ENCODE data around the gene OSBP2.

DNA sequence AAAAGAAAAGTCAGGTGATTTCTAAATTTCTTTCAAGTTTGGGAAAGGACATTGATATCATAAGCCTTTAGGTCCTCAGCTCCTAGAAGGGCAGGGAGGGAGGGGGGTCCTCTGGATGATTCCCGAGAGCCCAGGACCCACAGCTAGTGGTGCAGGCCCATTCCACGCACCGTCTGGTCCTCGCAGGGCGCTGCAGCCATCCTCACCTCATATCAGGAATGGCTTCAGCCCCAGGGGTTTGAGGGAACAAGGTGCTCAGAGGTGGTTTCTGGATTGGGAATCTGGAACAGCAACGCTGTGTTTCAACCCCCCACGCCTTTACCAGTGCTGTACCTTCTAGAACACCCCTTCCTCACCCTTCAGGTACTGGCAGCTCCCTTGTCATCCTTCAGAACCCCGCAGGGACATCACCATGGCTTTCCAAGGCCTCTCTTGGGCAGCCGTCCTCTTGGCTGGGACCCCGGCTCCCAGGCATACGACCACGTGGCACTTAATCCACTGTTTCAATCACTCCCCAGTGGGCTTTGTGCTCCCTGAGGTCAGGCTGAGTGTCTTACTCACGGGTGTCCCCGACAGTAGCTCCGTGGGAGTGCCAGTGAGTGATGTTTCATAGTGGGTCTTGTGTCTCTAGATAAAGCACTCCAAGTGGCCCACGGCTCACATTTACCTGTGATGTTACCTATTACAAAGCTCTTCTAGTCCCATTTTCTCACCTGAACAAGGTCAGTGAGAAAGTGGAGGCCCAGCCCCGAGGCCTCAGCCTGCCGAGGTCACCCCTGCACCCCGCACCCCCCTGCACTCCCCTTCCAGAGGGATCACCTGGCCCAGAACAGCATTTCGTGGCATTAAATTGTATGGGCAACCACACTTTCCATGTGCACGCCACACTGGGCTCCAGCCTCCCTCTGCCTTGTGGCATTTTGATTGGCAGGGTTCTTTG is 180.0 kb downstream of the OSBP2 start:
- TF ChIP-seq POLR2AphosphoS5 (IDR thresholded peaks at IDR 0.05; ENCODE audit: low read depth, low read length) = no peak
- TF ChIP-seq TAF1 (IDR thresholded peaks at IDR 0.05; ENCODE audit: borderline replicate concordance, insufficient read depth, low read length) = no peak
- TF ChIP-seq, protein P1, sequence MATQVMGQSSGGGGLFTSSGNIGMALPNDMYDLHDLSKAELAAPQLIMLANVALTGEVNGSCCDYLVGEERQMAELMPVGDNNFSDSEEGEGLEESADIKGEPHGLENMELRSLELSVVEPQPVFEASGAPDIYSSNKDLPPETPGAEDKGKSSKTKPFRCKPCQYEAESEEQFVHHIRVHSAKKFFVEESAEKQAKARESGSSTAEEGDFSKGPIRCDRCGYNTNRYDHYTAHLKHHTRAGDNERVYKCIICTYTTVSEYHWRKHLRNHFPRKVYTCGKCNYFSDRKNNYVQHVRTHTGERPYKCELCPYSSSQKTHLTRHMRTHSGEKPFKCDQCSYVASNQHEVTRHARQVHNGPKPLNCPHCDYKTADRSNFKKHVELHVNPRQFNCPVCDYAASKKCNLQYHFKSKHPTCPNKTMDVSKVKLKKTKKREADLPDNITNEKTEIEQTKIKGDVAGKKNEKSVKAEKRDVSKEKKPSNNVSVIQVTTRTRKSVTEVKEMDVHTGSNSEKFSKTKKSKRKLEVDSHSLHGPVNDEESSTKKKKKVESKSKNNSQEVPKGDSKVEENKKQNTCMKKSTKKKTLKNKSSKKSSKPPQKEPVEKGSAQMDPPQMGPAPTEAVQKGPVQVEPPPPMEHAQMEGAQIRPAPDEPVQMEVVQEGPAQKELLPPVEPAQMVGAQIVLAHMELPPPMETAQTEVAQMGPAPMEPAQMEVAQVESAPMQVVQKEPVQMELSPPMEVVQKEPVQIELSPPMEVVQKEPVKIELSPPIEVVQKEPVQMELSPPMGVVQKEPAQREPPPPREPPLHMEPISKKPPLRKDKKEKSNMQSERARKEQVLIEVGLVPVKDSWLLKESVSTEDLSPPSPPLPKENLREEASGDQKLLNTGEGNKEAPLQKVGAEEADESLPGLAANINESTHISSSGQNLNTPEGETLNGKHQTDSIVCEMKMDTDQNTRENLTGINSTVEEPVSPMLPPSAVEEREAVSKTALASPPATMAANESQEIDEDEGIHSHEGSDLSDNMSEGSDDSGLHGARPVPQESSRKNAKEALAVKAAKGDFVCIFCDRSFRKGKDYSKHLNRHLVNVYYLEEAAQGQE (IDR thresholded peaks at IDR 0.05; ENCODE audit: insufficient read depth in 1 of 2, low read depth in 2 of 2, low read length in 2 of 2) = no peak
- no peak for TF ChIP-seq FOXP2 (optimal IDR thresholded peaks at IDR 0.05; ENCODE audit: borderline replicate concordance, extremely low read depth, extremely low read length, insufficient read depth)
- TF ChIP-seq SIN3A (IDR thresholded peaks at IDR 0.05; ENCODE audit: borderline replicate concordance, insufficient read depth, low read length) = no peak

Data from PFSK-1 (cell line).